ENCODE measurements around the gene CYP24A1. TPM values are rescaled to one million over a fixed set of nuclear protein-coding genes. Genes with fewer than 3 reads are reported as not detected.

The CYP24A1 gene
- total RNA-seq, 4 donors from 2014 or later: not detected

- Histone ChIP-seq H3K9me3 (no peaks in the 10 kb centered on the region), H3K27ac (no peak overlapping the region), H3K4me3 (no peak overlapping the region), H3K36me3 (peaks cover 0 to 9% (median 2%) of the 10 kb centered on the region in 4 donors), H3K27me3 (no peaks in the 10 kb centered on the region), H3K4me1 (no peaks in the 10 kb centered on the region)
- in situ Hi-C loops (cut with MboI; ENCODE audit: low pct_ligation_motif_present in 1 of 4, low pct_unique_long_range_greater_than_20kb in 1 of 4, low sequenced_read_pairs in 3 of 4): loop anchor here (5.0 to 25.0 kb wide), 4 partner anchors 413 to 659 kb away; no protein-coding TSS in a partner anchor
- intact Hi-C loops (cut with DNase I; ENCODE audit: low total_unique reads): loop anchor here (5.0 kb wide), 1 partner anchor 426 kb away; no protein-coding TSS in a partner anchor
- DNase-seq: no peak
- TF ChIP-seq POLR2AphosphoS5 (IDR thresholded peaks at IDR 0.05) (no peak), EP300 (IDR thresholded peaks at IDR 0.05; ENCODE audit: low read depth) (no peak), POLR2A (IDR thresholded peaks at IDR 0.05) (no peak), CTCF (IDR thresholded peaks at IDR 0.05) (no peak)
- WGBS, 2 donors (ENCODE audit: low coverage in 1 of 2): 78 to 85% methylated on average over 4 of the region's 4 CpGs
These were observed 47.6 kb upstream of the CYP24A1 start for GRCh38 chr20:54221353-54221752.

- 90 to 100% methylated on average over 2 to 6 of the region's 6 CpGs for WGBS, 2 donors (ENCODE audit: low coverage in 1 of 2)
- in situ Hi-C loops (cut with MboI; ENCODE audit: low pct_ligation_motif_present in 1 of 4, low pct_unique_long_range_greater_than_20kb in 1 of 4, low sequenced_read_pairs in 3 of 4) (loop anchor here (5.0 to 25.0 kb wide), 4 partner anchors 414 to 658 kb away; no protein-coding TSS in a partner anchor), intact Hi-C loops (cut with DNase I; ENCODE audit: low total_unique reads) (loop anchor here (5.0 kb wide), 1 partner anchor 427 kb away; no protein-coding TSS in a partner anchor)
- no peaks in the 10 kb centered on the region for H3K4me1 ChIP-seq
- no peaks in the 10 kb centered on the region for H3K9me3 ChIP-seq
- no peak overlapping the region for H3K27ac ChIP-seq
- TF ChIP-seq POLR2AphosphoS5 (IDR thresholded peaks at IDR 0.05) (no peak), CTCF (IDR thresholded peaks at IDR 0.05) (no peak), POLR2A (IDR thresholded peaks at IDR 0.05) (no peak), EP300 (IDR thresholded peaks at IDR 0.05; ENCODE audit: low read depth) (no peak)
- peaks cover 0 to 9% (median 2%) of the 10 kb centered on the region in 4 donors for H3K36me3 ChIP-seq
- H3K27me3 ChIP-seq: no peaks in the 10 kb centered on the region
- no peak overlapping the region for H3K4me3 ChIP-seq
- DNase-seq: no peak
These were observed 46.9 kb upstream of the CYP24A1 start for GRCh38 chr20:54220722-54221121.

GRCh38 chr20:54219751-54220426 lies 46.1 kb upstream of the CYP24A1 start:
- H3K36me3 ChIP-seq: peaks cover 0 to 13% (median 2%) of the 10 kb centered on the region in 4 donors
- no peaks in the 10 kb centered on the region for H3K4me1 ChIP-seq
- H3K9me3 ChIP-seq: no peaks in the 10 kb centered on the region
- no peak for TF ChIP-seq EP300 (IDR thresholded peaks at IDR 0.05; ENCODE audit: low read depth)
- no peak for TF ChIP-seq POLR2AphosphoS5 (IDR thresholded peaks at IDR 0.05)
- TF ChIP-seq POLR2A (IDR thresholded peaks at IDR 0.05): no peak
- TF ChIP-seq CTCF (IDR thresholded peaks at IDR 0.05): peak in 3 of 5 experiments; percentile 31 to 37 (median 37)
- H3K4me3 ChIP-seq: no peak overlapping the region
- no peak for DNase-seq
- intact Hi-C loops (cut with DNase I; ENCODE audit: low total_unique reads): loop anchor here (5.0 kb wide), 1 partner anchor 427 kb away; no protein-coding TSS in a partner anchor
- WGBS, 2 donors (ENCODE audit: low coverage in 1 of 2): 78 to 82% methylated on average over 6 of the region's 6 CpGs
- in situ Hi-C loops (cut with MboI; ENCODE audit: low pct_ligation_motif_present in 1 of 4, low pct_unique_long_range_greater_than_20kb in 1 of 4, low sequenced_read_pairs in 3 of 4): loop anchor here (5.0 to 25.0 kb wide), 4 partner anchors 415 to 658 kb away; no protein-coding TSS in a partner anchor
- H3K27me3 ChIP-seq: no peaks in the 10 kb centered on the region
- H3K27ac ChIP-seq: no peak overlapping the region

- Histone ChIP-seq H3K36me3 (peaks cover 0 to 14% (median 2%) of the 10 kb centered on the region in 4 donors), H3K27me3 (no peaks in the 10 kb centered on the region), H3K4me1 (no peaks in the 10 kb centered on the region), H3K9me3 (no peaks in the 10 kb centered on the region), H3K4me3 (no peak overlapping the region), H3K27ac (no peak overlapping the region)
- no peak for TF ChIP-seq POLR2A (IDR thresholded peaks at IDR 0.05)
- TF ChIP-seq POLR2AphosphoS5 (IDR thresholded peaks at IDR 0.05): no peak
- TF ChIP-seq EP300 (IDR thresholded peaks at IDR 0.05; ENCODE audit: low read depth): no peak
- TF ChIP-seq CTCF (IDR thresholded peaks at IDR 0.05): no peak
- intact Hi-C loops (cut with DNase I; ENCODE audit: low total_unique reads) (no loop called here), in situ Hi-C loops (cut with MboI; ENCODE audit: low pct_ligation_motif_present in 1 of 4, low pct_unique_long_range_greater_than_20kb in 1 of 4, low sequenced_read_pairs in 3 of 4) (loop anchor here in 2 of 4 donors (25.0 kb wide), 1 partner anchor 656 kb away; no protein-coding TSS in a partner anchor)
- no peak for DNase-seq
These were observed 44.7 kb upstream of the CYP24A1 start for GRCh38 chr20:54218470-54218869.
